Neuron (in vitro differentiated cells): ENCODE measurements around the gene CCDC188.

Source experiments
- H2AFZ ChIP-seq: one replicate; pipeline ENCODE4 v1.6.1; 2013; ENCODE audit warnings: low read depth, mild to moderate bottlenecking, inconsistent platforms, low read length, moderate library complexity
- H3K27me3 ChIP-seq: one replicate; pipeline ENCODE4 v1.6.1; 2013; ENCODE audit warnings: low read length; ENCODE audit not compliant: insufficient read depth
- H3K36me3 ChIP-seq: one replicate; pipeline ENCODE4 v1.6.1; 2013; ENCODE audit warnings: low read length; ENCODE audit not compliant: insufficient read depth
- H3K4me1 ChIP-seq: one replicate; pipeline ENCODE4 v1.6.1; 2013; ENCODE audit warnings: low read length; ENCODE audit not compliant: insufficient read depth
- H3K4me3 ChIP-seq: 2 replicates; pipeline ENCODE4 v1.5.1; 2013; ENCODE audit warnings: mild to moderate bottlenecking, low read length, moderate library complexity
- H3K9me3 ChIP-seq: one replicate; pipeline ENCODE4 v1.6.1; 2013; ENCODE audit warnings: low read length

Gene CCDC188

GRCh38 chr22:20181194-20181883, 30.5 kb upstream of the CCDC188 start:
- peaks cover 5% of the 10 kb centered on the region for H3K4me1 ChIP-seq
- no peaks in the 10 kb centered on the region for H3K36me3 ChIP-seq
- no peak overlapping the region for H3K4me3 ChIP-seq
- H3K9me3 ChIP-seq, result no peaks in the 10 kb centered on the region
- no peak overlapping the region for H2AFZ ChIP-seq
- H3K27me3 ChIP-seq, result peaks cover 18% of the 10 kb centered on the region

GRCh38 chr22:20180640-20181039, 29.8 kb upstream of the CCDC188 start:
- no peak overlapping the region for H2AFZ ChIP-seq
- peaks cover 18% of the 10 kb centered on the region for H3K27me3 ChIP-seq
- no peak overlapping the region for H3K4me3 ChIP-seq
- H3K4me1 ChIP-seq, result peaks cover 5% of the 10 kb centered on the region
- no peaks in the 10 kb centered on the region for H3K9me3 ChIP-seq
- H3K36me3 ChIP-seq, result no peaks in the 10 kb centered on the region

GRCh38 chr22:20180245-20180630, 29.4 kb upstream of the CCDC188 start:
- H3K27me3 ChIP-seq, result peaks cover 18% of the 10 kb centered on the region
- H3K4me1 ChIP-seq, result peaks cover 5% of the 10 kb centered on the region
- H3K36me3 ChIP-seq, result no peaks in the 10 kb centered on the region
- H2AFZ ChIP-seq, result no peak overlapping the region
- H3K4me3 ChIP-seq, result no peak overlapping the region
- no peaks in the 10 kb centered on the region for H3K9me3 ChIP-seq

GRCh38 chr22:20179455-20180244, 28.8 kb upstream of the CCDC188 start:
- peaks cover 18% of the 10 kb centered on the region for H3K27me3 ChIP-seq
- no peaks in the 10 kb centered on the region for H3K9me3 ChIP-seq
- no peak overlapping the region for H2AFZ ChIP-seq
- no peak overlapping the region for H3K4me3 ChIP-seq
- peaks cover 5% of the 10 kb centered on the region for H3K4me1 ChIP-seq
- no peaks in the 10 kb centered on the region for H3K36me3 ChIP-seq

- Histone ChIP-seq H3K27me3 (peaks cover 18% of the 10 kb centered on the region), H3K36me3 (no peaks in the 10 kb centered on the region), H3K4me1 (peaks cover 5% of the 10 kb centered on the region), H2AFZ (no peak overlapping the region), H3K9me3 (no peaks in the 10 kb centered on the region), H3K4me3 (no peak overlapping the region)
Observed at GRCh38 chr22:20178915-20179227, 28.0 kb upstream of the CCDC188 start.

GRCh38 chr22:20178075-20178914, 27.4 kb upstream of the CCDC188 start:
- H3K27me3 ChIP-seq, result peaks cover 18% of the 10 kb centered on the region
- H3K9me3 ChIP-seq, result no peaks in the 10 kb centered on the region
- no peak overlapping the region for H3K4me3 ChIP-seq
- no peak overlapping the region for H2AFZ ChIP-seq
- H3K4me1 ChIP-seq, result peaks cover 5% of the 10 kb centered on the region
- H3K36me3 ChIP-seq, result no peaks in the 10 kb centered on the region

GRCh38 chr22:20177217-20177911, 26.5 kb upstream of the CCDC188 start:
- Histone ChIP-seq H3K27me3 (peaks cover 18% of the 10 kb centered on the region), H3K4me3 (no peak overlapping the region), H3K4me1 (peaks cover 5% of the 10 kb centered on the region), H2AFZ (no peak overlapping the region), H3K36me3 (no peaks in the 10 kb centered on the region), H3K9me3 (no peaks in the 10 kb centered on the region)

GRCh38 chr22:20176421-20177085, 25.7 kb upstream of the CCDC188 start:
- Histone ChIP-seq H2AFZ (no peak overlapping the region), H3K27me3 (peaks cover 20% of the 10 kb centered on the region), H3K36me3 (no peaks in the 10 kb centered on the region), H3K4me3 (no peak overlapping the region), H3K4me1 (peaks cover 5% of the 10 kb centered on the region), H3K9me3 (no peaks in the 10 kb centered on the region)

GRCh38 chr22:20175597-20175900, 24.7 kb upstream of the CCDC188 start:
- Histone ChIP-seq H2AFZ (no peak overlapping the region), H3K36me3 (no peaks in the 10 kb centered on the region), H3K4me1 (peaks cover 5% of the 10 kb centered on the region), H3K27me3 (peaks cover 15% of the 10 kb centered on the region), H3K4me3 (no peak overlapping the region), H3K9me3 (no peaks in the 10 kb centered on the region)

- H3K4me3 ChIP-seq, result no peak overlapping the region
- peaks cover 15% of the 10 kb centered on the region for H3K27me3 ChIP-seq
- no peaks in the 10 kb centered on the region for H3K36me3 ChIP-seq
Observed at GRCh38 chr22:20174785-20175596, 24.1 kb upstream of the CCDC188 start.

GRCh38 chr22:20173772-20174171, 22.9 kb upstream of the CCDC188 start:
- no peak overlapping the region for H3K4me3 ChIP-seq
- H3K4me1 ChIP-seq, result peaks cover 5% of the 10 kb centered on the region
- no peaks in the 10 kb centered on the region for H3K9me3 ChIP-seq
- H3K36me3 ChIP-seq, result no peaks in the 10 kb centered on the region
- H2AFZ ChIP-seq, result no peak overlapping the region
- H3K27me3 ChIP-seq, result peaks cover 8% of the 10 kb centered on the region

More at GRCh38 chr22:20174785-20175596, 24.1 kb upstream of the CCDC188 start:
- H2AFZ ChIP-seq, result no peak overlapping the region
- H3K9me3 ChIP-seq, result no peaks in the 10 kb centered on the region
- peaks cover 5% of the 10 kb centered on the region for H3K4me1 ChIP-seq

- Histone ChIP-seq H3K9me3 (no peaks in the 10 kb centered on the region), H3K36me3 (no peaks in the 10 kb centered on the region), H3K27me3 (peaks cover 11% of the 10 kb centered on the region), H2AFZ (no peak overlapping the region), H3K4me3 (no peak overlapping the region), H3K4me1 (peaks cover 5% of the 10 kb centered on the region)
Observed at GRCh38 chr22:20173246-20173645, 22.4 kb upstream of the CCDC188 start.
